ENCODE data around the gene LRRC2.
"Not testable (repeated sequence)": the region's sequence is repeated elsewhere in the genome, so short reads cannot be mapped to it uniquely, and the experiment has no call there.

The LRRC2 gene

DNA sequence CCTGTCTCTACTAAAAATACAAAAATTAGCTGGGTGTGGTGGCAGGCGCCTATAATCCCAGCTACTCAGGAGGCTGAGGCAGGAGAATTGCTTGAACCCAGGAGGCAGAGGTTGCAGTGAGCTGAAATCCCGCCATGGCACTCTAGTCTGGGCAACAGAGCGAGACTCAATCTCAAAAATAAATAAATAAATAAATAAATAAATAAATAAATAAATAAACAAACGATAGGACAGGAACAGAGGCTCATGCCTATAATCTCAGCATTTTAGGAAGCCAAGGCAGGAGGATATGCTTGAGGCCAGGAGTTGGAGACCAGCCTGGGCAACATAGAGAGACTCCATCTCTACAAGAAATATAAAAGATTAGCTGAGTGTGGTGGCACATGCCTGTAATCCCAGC is 43.9 kb downstream of the LRRC2 start:
- not testable (repeated sequence) for DNase-seq

- DNase-seq, result no peak
Measured at GRCh38 chr3:46521096-46521495, 45.0 kb downstream of the LRRC2 start.

GRCh38 chr3:46520531-46520930 is 45.6 kb downstream of the LRRC2 start:
- DNase-seq, result no peak

- DNase-seq, result no peak
Measured at GRCh38 chr3:46519952-46520351, 46.1 kb downstream of the LRRC2 start.

DNA sequence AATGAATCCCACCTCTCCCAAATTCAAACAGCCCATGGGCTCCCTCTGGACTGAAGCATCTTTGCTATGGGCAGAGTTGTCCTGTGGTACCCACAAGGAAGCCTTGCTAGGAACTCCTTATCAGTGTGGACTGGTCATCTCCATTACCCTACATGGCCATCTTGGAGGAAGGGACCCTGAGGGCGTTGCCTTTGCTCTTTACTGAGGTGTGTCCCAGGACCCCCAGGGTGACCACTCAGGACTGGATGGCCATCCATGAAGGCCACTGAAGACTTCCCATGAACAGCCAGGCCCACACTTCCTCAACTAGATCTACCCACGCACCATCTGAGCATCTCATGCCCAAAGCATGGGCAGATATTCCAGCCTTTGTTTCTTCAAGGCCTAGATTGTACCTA is 48.3 kb downstream of the LRRC2 start:
- DNase-seq, result no peak

DNA sequence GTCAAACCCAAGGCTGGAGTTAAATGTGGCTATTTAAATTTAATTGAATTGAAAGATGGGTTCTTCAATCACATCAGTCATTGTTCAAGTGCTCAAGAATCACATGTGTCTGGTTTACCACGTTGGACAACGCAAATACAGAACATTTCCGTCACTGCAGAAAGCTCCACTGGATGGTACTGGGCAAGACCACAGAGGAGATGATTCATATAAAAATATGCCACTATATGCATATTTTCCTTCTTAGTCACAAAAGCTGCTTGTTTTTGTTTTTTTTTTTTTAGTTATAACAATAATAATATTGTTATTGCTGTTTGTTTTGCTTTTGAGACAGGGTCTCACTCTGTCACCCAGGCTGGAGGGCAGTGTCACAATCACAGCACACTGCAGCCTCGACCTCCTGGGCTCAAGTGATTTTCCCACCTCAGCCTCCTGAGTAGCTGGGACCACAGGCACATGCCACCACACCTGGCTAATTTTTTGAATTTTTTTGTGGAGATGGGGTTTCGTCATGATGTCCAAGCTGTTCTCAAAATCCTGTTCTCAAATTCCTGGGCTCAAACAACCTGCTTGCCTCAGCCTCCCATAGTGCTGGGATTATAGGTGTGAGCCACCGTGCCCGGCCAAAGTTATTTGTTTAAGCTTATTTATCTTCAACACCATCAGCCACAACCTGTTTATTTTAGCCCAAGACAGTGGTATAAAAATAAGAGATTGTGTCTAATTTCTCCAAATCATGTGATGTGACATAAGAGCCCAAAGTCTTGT is 48.9 kb downstream of the LRRC2 start:
- no peak for DNase-seq

DNA sequence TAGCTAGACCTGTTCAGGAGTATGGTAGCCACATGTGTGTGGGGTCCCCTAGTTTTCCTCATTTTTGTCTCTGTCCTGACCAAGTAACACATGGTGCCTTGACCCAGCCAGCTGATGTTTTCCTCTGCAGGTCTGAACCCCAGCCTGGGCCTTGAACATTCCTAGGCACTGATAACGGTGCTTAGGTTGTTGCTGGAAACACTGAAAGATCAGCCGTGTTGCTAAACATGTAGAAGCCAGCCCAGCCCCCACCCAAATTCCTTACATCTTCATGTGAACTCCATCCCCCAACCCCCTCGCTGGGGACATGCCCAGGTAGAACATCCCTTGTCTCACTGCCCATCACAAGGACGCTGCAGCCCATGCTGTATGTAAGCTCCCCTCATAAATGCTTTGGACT is 49.6 kb downstream of the LRRC2 start:
- DNase-seq, result no peak

- no peak for DNase-seq
Measured at GRCh38 chr3:46512191-46512749, 53.8 kb downstream of the LRRC2 start.

- DNase-seq, result no peak
Measured at GRCh38 chr3:46509661-46510187, 56.4 kb downstream of the LRRC2 start.

DNA sequence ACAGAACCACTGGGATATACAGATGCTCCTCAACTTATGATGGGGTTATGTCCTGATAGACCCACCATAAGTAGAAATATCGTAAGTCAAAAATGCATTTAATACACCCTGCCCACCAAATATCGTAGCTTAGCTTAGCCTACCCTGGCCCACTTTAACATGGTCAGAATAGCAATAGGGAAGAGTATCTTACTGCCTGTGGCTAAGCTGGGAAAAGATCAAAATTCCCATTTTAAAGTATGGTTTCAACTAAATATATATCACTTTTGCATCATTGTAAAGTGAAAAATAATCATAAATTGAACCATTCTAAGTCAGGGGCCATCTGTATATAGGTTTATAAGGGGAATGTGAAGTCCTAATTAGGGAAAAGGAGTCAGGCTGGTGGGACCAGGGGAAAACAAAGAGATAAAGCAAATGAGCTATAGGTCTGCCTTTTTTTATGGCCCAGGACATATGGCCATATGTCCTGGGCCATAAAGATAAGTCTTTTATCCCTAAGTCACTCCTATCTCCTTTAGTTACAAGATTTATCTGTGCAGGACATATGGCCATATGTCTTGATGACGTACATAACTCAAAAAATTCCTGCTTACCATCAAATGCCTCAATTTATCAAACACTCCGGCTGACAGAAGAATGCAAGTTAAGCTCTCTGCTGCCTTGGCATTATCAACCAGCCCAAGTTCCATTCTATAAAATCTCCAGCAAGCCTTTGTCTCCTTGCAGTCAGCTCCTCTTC is 57.1 kb downstream of the LRRC2 start:
- DNase-seq, result no peak

DNA sequence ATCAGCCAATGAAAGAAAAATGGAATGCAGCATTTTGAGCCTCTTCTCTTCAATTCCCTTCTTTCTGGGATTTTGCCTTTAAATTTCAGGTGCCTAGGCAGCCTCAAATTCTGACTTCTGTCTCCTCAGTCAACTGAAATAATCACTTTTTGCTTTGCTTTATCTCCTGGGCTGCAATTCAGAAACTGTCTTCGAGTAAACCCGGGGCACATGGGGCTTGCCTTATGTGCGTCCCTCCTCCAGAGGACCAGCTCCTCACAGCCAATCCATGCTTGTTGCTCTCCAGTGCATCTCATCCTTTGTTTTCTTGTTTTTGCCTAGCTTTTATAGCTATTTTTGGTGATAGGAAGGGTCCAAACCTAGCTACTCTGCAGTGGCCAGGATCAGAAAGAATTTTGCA is 59.6 kb downstream of the LRRC2 start:
- DNase-seq, result no peak

DNA sequence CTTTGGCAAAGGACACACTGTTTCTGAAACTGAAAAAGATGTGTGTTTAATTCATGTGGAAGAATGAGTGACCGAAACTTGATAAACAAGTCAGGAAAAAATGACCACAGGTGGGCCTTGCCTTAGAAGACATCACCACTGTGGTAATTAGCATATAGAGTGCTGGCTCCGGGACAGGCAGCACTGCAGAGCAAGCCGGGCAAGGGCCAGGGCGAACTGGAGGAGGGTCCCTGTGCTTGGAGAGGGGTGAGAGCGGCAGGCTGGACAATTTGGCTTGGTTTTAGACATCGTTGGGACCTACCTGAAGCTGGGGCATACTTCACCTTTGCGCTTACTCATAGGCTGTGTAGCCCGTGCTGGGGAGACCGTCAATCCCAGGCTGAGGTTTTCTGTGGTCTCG is 60.1 kb downstream of the LRRC2 start:
- DNase-seq, result no peak

DNA sequence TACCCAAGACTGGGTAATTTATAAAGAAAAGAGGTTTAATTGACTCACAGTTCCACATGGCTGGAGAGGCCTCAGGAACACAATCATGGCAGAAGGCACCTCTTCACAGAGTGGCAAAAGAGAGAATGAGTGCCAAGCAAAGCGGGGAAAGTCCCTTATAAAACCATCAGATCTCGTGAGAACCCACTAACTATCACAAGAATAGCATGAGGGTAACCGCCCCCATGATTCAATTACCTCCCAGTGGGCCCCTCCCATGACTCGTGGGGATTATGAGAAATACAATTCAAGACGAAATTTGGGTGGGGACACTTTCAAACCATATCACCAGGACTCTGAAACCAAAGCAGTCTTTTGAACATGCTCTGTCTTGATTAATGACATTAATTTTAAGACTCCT is 61.3 kb downstream of the LRRC2 start:
- no peak for DNase-seq

DNA sequence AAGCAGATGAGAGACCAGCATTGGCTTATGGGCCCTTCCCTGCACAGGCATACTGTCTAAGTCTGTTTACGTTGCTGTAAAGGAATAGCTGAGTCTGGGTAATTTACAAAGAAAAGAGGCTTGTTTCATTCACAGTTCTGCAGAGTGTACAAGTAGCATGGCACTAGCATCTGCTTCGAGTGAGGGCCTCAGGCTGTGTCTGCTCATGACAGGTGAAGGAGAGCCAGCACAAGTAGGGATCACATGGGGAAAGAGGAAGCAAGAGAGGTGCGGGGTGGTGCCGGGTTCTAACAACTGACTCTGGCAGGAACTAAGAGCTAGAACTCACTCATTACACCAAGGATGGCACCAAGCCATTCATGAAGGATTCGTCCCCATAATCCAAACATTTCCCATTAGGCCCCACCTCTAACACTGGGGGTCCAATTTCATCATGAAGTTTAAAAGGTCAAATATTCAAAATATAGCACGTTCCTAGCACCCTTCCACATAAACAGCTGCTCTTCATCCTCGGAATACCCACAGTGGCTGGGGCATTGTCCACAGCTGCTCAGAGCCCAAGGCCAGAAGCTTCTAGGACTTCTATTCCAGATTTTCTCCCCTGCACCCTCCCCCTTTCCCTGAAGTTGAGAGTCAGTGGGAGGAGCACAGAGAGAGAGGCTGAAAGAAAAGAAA is 62.8 kb downstream of the LRRC2 start:
- DNase-seq, result no peak

DNA sequence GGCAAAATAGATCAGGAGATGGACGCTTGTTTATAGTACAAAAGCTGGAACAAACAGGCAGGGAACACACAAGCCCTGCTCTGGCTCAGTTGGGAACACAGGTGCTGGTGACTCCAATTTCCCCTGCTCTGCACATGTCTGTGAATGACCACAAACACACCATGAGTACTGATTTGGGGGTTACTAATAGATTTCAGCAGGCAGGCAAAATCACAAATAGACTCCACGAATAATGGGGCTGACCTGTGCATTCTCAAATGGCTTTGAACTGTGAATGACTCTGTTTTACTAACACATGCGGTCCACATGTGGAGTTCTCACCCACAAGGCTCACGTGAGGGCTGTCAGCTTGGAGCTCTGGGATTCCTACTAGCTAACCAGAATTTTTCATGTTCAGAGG is 64.4 kb downstream of the LRRC2 start:
- no peak for DNase-seq

GRCh38 chr3:46500656-46501635 is 65.2 kb downstream of the LRRC2 start:
- no peak for DNase-seq

- no peak for DNase-seq
Measured at GRCh38 chr3:46498916-46499519, 67.1 kb downstream of the LRRC2 start.

GRCh38 chr3:46497556-46498265 is 68.4 kb downstream of the LRRC2 start, which contains the start of gene RTP3:
Gene RTP3, plus strand, starts transcription at chr3:46497976. Its CDS starts 87 bp downstream, at chr3:46498063.
- no peak for DNase-seq

- no peak for DNase-seq
Measured at GRCh38 chr3:46496746-46497555, 69.2 kb downstream of the LRRC2 start.

DNA sequence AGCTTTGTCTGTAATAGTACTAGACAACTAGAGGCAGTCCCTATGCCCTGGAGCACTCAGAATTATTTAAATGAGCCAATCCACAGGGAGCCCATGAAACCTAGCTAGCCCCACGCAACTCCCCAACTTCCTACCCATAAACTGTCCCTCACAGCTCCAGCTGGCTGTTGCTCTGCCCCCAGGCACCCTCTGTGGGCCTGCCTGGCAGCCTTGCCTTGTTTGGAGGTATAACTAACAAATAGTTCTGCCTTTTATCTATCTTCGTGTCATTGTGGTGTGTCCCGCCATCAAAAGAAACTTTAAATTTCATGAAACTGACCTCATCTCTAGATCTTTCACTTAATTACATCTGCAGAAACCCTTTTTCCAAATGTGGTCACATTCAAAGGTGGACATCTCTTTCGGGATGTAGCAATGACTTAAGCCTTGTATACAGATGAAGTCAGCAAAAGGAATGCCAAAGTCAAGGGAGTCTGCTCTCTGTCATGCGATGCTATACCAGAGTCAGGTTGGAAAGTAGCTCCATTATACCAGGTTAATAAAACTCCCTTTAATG is 70.1 kb downstream of the LRRC2 start:
- DNase-seq, result no peak
